GM21737 (cell line): ENCODE data around the gene OR52E2.

Experiments used
- ATAC-seq: cut with Tn5 transposase; IDR thresholded peaks from one replicate; pipeline ENCODE4 v1.9.1; 2021; ENCODE audit warnings: mild to moderate bottlenecking, moderate library complexity; ENCODE audit not compliant: unreplicated experiment

OR52E2 gene

GRCh38 chr11:5013012-5013411 lies 46.4 kb downstream of the OR52E2 start:
- no peak for ATAC-seq

DNA sequence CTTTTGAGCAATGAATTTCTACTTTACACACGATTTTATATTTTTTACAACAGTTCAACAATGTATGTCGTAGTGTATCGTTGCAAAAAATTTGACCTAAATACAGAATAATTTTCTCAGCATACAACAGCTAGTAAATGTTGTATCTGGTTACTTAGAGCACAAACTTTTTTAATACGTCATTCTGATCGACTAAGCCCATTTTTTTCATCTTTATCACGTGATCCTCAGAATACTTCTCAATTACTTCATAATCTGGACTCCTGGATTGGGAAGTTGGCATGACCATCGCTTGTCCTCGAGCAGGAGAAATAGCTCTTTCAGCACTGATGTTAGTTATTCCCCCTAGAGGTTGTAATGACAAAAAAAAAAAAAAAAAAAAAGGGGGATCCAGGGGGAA lies 48.2 kb downstream of the OR52E2 start:
- ATAC-seq, result no peak
